Suprapubic skin (tissue), 4 donors: ENCODE data around the gene PNMA8A.

Source experiments
- EP300 ChIP-seq: sonication (generic); formaldehyde crosslinking; IDR thresholded peaks from one replicate; pipeline ENCODE4 v1.6.1; 2017; ENCODE audit warnings: antibody characterized with exemption
- POLR2A ChIP-seq, 2 donors: fragments of 450-650 bp; IDR thresholded peaks; one replicate each; pipeline ENCODE4 v1.6.1; 2017; ENCODE audit warnings: antibody characterized with exemption in 2 of 2, mild to moderate bottlenecking in 2 of 2, moderate library complexity in 2 of 2
- POLR2AphosphoS5 ChIP-seq, 3 donors: sonication (generic); formaldehyde crosslinking; IDR thresholded peaks; one replicate each; pipeline ENCODE4 v1.6.1; 2017; ENCODE audit warnings: antibody characterized with exemption in 3 of 3
- TF ChIP-seq, protein P1 (sequence below), 2 donors: fragments of 200-600 bp in 1 of 2; fragments of 450-650 bp in 1 of 2; sonication (generic) in 1 of 2; IDR thresholded peaks; one replicate each; pipeline ENCODE4 v1.5.1; 2016 to 2019; ENCODE audit warnings: antibody characterized with exemption in 2 of 2, mild to moderate bottlenecking in 1 of 2, moderate library complexity in 1 of 2

DNA sequence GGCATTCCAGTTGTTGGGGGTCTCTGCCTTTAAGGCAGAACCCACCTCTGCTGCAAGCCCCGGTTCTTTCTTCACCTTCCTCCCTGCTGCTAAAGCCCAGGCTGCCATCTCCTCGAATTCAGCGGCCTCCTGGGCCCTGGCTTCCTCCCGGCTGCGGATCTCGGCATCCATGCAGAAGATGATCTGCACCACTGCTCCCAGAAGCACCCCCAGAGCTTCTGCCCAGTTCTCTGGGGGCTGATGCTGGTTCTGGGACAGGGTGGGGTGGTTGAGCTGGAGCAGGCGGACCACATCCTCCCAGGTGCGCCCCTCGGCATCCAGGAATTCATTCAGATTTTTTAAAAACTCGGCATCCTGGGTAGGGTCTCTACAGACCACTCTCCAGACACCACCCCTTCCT lies 987 bp downstream of the PNMA8A start:
- TF ChIP-seq, protein P1, sequence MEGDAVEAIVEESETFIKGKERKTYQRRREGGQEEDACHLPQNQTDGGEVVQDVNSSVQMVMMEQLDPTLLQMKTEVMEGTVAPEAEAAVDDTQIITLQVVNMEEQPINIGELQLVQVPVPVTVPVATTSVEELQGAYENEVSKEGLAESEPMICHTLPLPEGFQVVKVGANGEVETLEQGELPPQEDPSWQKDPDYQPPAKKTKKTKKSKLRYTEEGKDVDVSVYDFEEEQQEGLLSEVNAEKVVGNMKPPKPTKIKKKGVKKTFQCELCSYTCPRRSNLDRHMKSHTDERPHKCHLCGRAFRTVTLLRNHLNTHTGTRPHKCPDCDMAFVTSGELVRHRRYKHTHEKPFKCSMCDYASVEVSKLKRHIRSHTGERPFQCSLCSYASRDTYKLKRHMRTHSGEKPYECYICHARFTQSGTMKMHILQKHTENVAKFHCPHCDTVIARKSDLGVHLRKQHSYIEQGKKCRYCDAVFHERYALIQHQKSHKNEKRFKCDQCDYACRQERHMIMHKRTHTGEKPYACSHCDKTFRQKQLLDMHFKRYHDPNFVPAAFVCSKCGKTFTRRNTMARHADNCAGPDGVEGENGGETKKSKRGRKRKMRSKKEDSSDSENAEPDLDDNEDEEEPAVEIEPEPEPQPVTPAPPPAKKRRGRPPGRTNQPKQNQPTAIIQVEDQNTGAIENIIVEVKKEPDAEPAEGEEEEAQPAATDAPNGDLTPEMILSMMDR (IDR thresholded peaks at IDR 0.05) = no peak
- TF ChIP-seq POLR2A (IDR thresholded peaks at IDR 0.05) (no peak), EP300 (no peak), POLR2AphosphoS5 (IDR thresholded peaks at IDR 0.05) (no peak)
